ENCODE data around the gene ISG20L2. TPM values are rescaled to one million over a fixed set of nuclear protein-coding genes. Genes with fewer than 3 reads are reported as not detected.

The ISG20L2 gene
- total RNA-seq, 1 donor from 2014 or later = 33.0 TPM

DNA sequence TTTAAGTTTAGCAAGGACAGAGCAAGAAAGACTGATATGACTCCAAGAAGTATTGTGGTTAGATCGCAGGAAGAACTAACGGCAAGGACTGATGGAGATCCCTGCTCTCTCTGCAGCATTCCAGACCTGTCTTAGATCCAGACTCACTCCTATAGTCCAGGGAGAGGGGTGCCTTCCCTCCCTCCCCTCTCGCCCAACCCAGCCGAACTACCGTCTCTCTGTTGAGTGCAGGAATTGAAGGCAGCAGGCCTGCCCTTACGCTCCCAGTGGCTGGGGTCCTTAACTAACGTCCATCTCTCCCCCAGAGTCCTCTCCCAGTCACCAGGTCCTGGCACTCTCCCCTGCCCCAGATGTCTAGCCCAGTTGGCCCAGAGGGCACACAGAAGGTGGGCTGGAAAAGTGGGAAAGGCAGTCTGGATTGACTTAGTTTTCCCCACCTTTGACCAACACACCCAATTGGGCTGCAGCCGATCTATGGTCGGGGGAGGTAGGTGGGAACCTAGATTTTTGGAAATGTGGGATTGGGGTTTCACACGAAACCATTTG lies 24.3 kb downstream of the ISG20L2 start:
- TF ChIP-seq, protein P1, sequence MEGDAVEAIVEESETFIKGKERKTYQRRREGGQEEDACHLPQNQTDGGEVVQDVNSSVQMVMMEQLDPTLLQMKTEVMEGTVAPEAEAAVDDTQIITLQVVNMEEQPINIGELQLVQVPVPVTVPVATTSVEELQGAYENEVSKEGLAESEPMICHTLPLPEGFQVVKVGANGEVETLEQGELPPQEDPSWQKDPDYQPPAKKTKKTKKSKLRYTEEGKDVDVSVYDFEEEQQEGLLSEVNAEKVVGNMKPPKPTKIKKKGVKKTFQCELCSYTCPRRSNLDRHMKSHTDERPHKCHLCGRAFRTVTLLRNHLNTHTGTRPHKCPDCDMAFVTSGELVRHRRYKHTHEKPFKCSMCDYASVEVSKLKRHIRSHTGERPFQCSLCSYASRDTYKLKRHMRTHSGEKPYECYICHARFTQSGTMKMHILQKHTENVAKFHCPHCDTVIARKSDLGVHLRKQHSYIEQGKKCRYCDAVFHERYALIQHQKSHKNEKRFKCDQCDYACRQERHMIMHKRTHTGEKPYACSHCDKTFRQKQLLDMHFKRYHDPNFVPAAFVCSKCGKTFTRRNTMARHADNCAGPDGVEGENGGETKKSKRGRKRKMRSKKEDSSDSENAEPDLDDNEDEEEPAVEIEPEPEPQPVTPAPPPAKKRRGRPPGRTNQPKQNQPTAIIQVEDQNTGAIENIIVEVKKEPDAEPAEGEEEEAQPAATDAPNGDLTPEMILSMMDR (IDR thresholded peaks at IDR 0.05) = no peak
- Mint-ChIP-seq H3K36me3 (ENCODE audit: unreplicated experiment) (peaks cover 17% of the 10 kb centered on the region), H3K27ac (ENCODE audit: unreplicated experiment) (peak overlapping the region; percentile 95), H3K9me3 (ENCODE audit: unreplicated experiment) (no peaks in the 10 kb centered on the region), H3K4me1 (ENCODE audit: unreplicated experiment) (peaks cover 64% of the 10 kb centered on the region), H3K27me3 (ENCODE audit: unreplicated experiment) (no peaks in the 10 kb centered on the region), H3K4me3 (ENCODE audit: unreplicated experiment) (peak overlapping the region; percentile 78)
- DNase-seq (ENCODE audit: extremely low spot score, unreplicated experiment) = no peak

DNA sequence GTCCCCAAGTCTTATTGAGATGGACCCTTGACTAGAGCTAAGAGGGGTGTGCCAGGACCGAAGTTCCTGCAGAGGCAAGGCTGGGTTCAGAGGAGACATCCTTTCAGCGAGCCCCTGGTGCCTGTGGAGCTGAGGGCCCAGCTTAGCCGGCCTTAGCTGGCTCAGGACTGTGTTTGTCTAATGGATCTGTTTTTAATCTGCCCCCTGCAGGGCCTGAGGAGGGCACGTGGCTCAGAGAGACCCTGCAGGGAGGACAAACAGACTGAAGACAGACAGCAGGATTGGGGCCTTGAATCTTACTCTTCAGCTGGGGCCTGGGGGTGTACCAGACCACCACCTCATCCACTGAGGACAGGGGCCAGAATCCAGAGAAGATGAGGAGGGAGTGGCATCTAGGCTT lies 24.8 kb downstream of the ISG20L2 start:
- Mint-ChIP-seq H3K4me3 (ENCODE audit: unreplicated experiment) (peak overlapping the region; percentile 78), H3K36me3 (ENCODE audit: unreplicated experiment) (peaks cover 21% of the 10 kb centered on the region), H3K27me3 (ENCODE audit: unreplicated experiment) (no peaks in the 10 kb centered on the region), H3K4me1 (ENCODE audit: unreplicated experiment) (peaks cover 59% of the 10 kb centered on the region), H3K27ac (ENCODE audit: unreplicated experiment) (peak overlapping the region; percentile 95), H3K9me3 (ENCODE audit: unreplicated experiment) (no peaks in the 10 kb centered on the region)
- TF ChIP-seq, protein P1 (IDR thresholded peaks at IDR 0.05) = no peak
- DNase-seq (ENCODE audit: extremely low spot score, unreplicated experiment) = no peak

DNA sequence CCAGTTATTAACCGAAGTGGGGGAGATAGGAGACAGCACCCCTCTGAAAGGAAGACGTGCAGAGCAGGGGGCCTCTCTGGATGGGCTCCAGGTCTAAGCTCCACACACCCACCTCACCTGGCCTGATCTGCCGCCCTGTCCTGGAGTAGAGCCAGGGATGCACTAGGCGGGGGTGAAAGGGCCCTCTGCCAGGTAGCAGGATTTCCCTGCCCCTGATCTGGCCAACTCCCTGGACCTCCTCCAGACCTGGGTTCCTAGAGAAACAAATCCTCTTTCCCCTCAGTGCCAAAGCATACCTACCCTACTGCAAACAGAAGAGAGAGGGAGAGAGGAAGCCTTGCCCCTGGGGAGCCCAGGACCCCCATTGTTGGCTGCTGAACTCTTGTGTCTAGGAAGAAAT lies 25.2 kb downstream of the ISG20L2 start:
- H3K36me3 Mint-ChIP-seq (ENCODE audit: unreplicated experiment) = peaks cover 24% of the 10 kb centered on the region
- no peaks in the 10 kb centered on the region for H3K27me3 Mint-ChIP-seq (ENCODE audit: unreplicated experiment)
- peak overlapping the region; percentile 78 for H3K4me3 Mint-ChIP-seq (ENCODE audit: unreplicated experiment)
- no peak for DNase-seq (ENCODE audit: extremely low spot score, unreplicated experiment)
- TF ChIP-seq, protein P1 (IDR thresholded peaks at IDR 0.05) = no peak
- H3K4me1 Mint-ChIP-seq (ENCODE audit: unreplicated experiment) = peaks cover 55% of the 10 kb centered on the region
- H3K9me3 Mint-ChIP-seq (ENCODE audit: unreplicated experiment) = no peaks in the 10 kb centered on the region
- peak overlapping the region; percentile 95 for H3K27ac Mint-ChIP-seq (ENCODE audit: unreplicated experiment)

DNA sequence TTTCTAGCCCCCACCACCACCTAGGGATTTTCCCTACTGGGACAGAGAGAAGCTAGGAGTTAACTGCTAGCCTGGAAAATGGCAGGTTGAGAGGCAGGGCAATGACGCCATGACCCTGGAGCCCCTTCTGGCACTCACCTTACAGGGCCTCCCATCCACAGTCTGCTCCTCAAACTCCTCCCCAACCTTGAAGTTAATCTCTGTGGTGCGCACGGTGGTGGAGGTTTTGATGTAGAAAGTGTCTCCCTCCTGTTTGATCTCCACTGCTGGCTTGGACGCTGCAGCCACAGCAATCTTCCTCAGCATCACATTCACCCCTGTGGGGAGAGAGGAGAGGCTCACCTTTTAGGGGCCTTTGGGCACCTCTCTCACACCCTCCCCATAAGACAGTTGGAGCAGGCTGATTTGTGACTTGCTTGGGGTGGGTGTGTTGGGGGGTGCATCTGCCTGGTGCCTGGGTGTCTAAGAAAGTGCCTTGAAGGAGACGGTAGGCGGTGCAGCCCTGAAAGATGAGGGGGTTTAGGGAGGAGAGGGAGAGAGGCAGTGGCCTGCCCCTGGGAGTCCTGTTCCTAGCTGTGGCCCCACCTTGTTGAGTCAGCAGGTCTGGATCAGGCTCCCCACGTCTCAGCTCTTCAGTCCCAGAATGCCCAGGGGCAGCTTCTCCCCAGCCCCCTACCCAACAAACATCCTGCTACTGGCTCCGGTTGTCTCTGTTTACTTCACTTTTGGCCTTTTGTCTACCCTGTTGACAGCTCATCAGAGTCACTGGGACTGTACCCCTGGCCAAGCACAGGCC lies 27.6 kb downstream of the ISG20L2 start:
- no peaks in the 10 kb centered on the region for H3K9me3 Mint-ChIP-seq (ENCODE audit: unreplicated experiment)
- peaks cover 30% of the 10 kb centered on the region for H3K36me3 Mint-ChIP-seq (ENCODE audit: unreplicated experiment)
- H3K27me3 Mint-ChIP-seq (ENCODE audit: unreplicated experiment) = peaks cover 2% of the 10 kb centered on the region
- DNase-seq (ENCODE audit: extremely low spot score, unreplicated experiment) = no peak
- no peak overlapping the region for H3K27ac Mint-ChIP-seq (ENCODE audit: unreplicated experiment)
- no peak overlapping the region for H3K4me3 Mint-ChIP-seq (ENCODE audit: unreplicated experiment)
- TF ChIP-seq, protein P1 (IDR thresholded peaks at IDR 0.05) = no peak
- H3K4me1 Mint-ChIP-seq (ENCODE audit: unreplicated experiment) = peaks cover 31% of the 10 kb centered on the region

DNA sequence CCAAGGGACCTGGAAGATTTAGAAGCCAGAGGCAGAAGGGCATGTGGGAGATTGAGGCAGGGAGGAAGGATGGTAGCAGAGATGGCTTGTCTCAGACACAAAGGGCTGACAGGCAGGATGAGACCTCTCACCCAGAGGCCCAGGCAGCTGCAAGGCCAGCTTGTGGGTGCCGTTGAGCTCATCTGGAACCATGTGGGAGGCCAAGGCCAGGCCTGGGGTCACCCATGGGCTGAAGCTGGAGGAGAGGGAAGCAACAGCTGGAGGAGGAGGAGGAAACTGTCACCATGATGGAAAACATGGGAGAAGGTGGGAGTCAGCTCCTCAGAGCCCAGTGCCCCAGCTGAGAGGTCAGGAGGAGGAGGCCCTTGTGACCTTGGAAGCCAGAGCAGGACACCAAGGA lies 29.6 kb downstream of the ISG20L2 start:
- H3K36me3 Mint-ChIP-seq (ENCODE audit: unreplicated experiment) = peaks cover 27% of the 10 kb centered on the region
- no peak overlapping the region for H3K4me3 Mint-ChIP-seq (ENCODE audit: unreplicated experiment)
- no peaks in the 10 kb centered on the region for H3K9me3 Mint-ChIP-seq (ENCODE audit: unreplicated experiment)
- peaks cover 2% of the 10 kb centered on the region for H3K27me3 Mint-ChIP-seq (ENCODE audit: unreplicated experiment)
- H3K4me1 Mint-ChIP-seq (ENCODE audit: unreplicated experiment) = peaks cover 21% of the 10 kb centered on the region
- no peak overlapping the region for H3K27ac Mint-ChIP-seq (ENCODE audit: unreplicated experiment)
- TF ChIP-seq, protein P1 (IDR thresholded peaks at IDR 0.05) = no peak
- DNase-seq (ENCODE audit: extremely low spot score, unreplicated experiment) = no peak
